ENCODE data around the gene ME2. TPM values are rescaled to one million over a fixed set of nuclear protein-coding genes. Genes with fewer than 3 reads are reported as not detected.
"Not testable (repeated sequence)": the region's sequence is repeated elsewhere in the genome, so short reads cannot be mapped to it uniquely, and the experiment has no call there.

ME2 gene
- total RNA-seq, result 141 and 143 TPM in 2 replicates

- peak within 1 kb of the TSS; percentile 99 for H3K27ac Mint-ChIP-seq
- H3K9me3 Mint-ChIP-seq, result no peaks in the 10 kb centered on the region
- H3K27me3 Mint-ChIP-seq, result peaks cover 4% of the 10 kb centered on the region
- H3K4me3 Mint-ChIP-seq, result peak within 1 kb of the TSS; percentile 95
- DNase-seq, result peak; percentile 98
- peaks cover 13% of the 10 kb centered on the region for H3K36me3 Mint-ChIP-seq (ENCODE audit: low read depth)
- peaks cover 24% of the 10 kb centered on the region for H3K4me1 Mint-ChIP-seq
- intact Hi-C loops (cut with micrococcal nuclease), result loop anchor here (1.0 to 5.0 kb wide), 6 partner anchors 22 to 591 kb away; partner anchors contain the start of genes CXXC1, ELAC1, MRO and SMAD4
Measured at GRCh38 chr18:50878345-50879301, at the start of gene ME2. Gene ME2, plus strand, starts transcription at chr18:50879118. Its CDS starts 16,703 bp downstream, at chr18:50895821.

- H3K9me3 Mint-ChIP-seq, result no peaks in the 10 kb centered on the region
- H3K4me1 Mint-ChIP-seq, result no peaks in the 10 kb centered on the region
- no peaks in the 10 kb centered on the region for H3K36me3 Mint-ChIP-seq (ENCODE audit: low read depth)
- no peak overlapping the region for H3K4me3 Mint-ChIP-seq
- intact Hi-C loops (cut with micrococcal nuclease), result no loop called here
- peaks cover 6% of the 10 kb centered on the region for H3K27me3 Mint-ChIP-seq
- no peak for DNase-seq
- no peak overlapping the region for H3K27ac Mint-ChIP-seq
Measured at GRCh38 chr18:50829644-50830043, 49.3 kb upstream of the ME2 start.

GRCh38 chr18:50830544-50830943, 48.4 kb upstream of the ME2 start:
- Mint-ChIP-seq H3K9me3 (no peaks in the 10 kb centered on the region), H3K4me3 (no peak overlapping the region), H3K27me3 (peaks cover 11% of the 10 kb centered on the region), H3K27ac (no peak overlapping the region), H3K36me3 (ENCODE audit: low read depth) (no peaks in the 10 kb centered on the region), H3K4me1 (no peaks in the 10 kb centered on the region)
- DNase-seq, result no peak
- intact Hi-C loops (cut with micrococcal nuclease), result no loop called here

- intact Hi-C loops (cut with micrococcal nuclease), result no loop called here
- no peak for DNase-seq
- Mint-ChIP-seq H3K9me3 (no peaks in the 10 kb centered on the region), H3K36me3 (ENCODE audit: low read depth) (no peaks in the 10 kb centered on the region), H3K27ac (no peak overlapping the region), H3K4me3 (no peak overlapping the region), H3K27me3 (peaks cover 11% of the 10 kb centered on the region), H3K4me1 (peaks cover 2% of the 10 kb centered on the region)
Measured at GRCh38 chr18:50832754-50833153, 46.2 kb upstream of the ME2 start.

GRCh38 chr18:50833496-50833895, 45.4 kb upstream of the ME2 start:
- H3K36me3 Mint-ChIP-seq (ENCODE audit: low read depth); H3K4me1 Mint-ChIP-seq; H3K27ac Mint-ChIP-seq; H3K9me3 Mint-ChIP-seq; H3K4me3 Mint-ChIP-seq; intact Hi-C loops (cut with micrococcal nuclease); DNase-seq: not testable (repeated sequence)
- peaks cover 16% of the 10 kb centered on the region for H3K27me3 Mint-ChIP-seq

- no peak overlapping the region for H3K4me3 Mint-ChIP-seq
- peaks cover 2% of the 10 kb centered on the region for H3K4me1 Mint-ChIP-seq
- intact Hi-C loops (cut with micrococcal nuclease), result no loop called here
- no peaks in the 10 kb centered on the region for H3K36me3 Mint-ChIP-seq (ENCODE audit: low read depth)
- H3K27ac Mint-ChIP-seq, result no peak overlapping the region
- no peak for DNase-seq
- no peaks in the 10 kb centered on the region for H3K9me3 Mint-ChIP-seq
- H3K27me3 Mint-ChIP-seq, result peaks cover 19% of the 10 kb centered on the region
Measured at GRCh38 chr18:50836521-50836957, 42.4 kb upstream of the ME2 start.

- no peak overlapping the region for H3K27ac Mint-ChIP-seq
- H3K36me3 Mint-ChIP-seq (ENCODE audit: low read depth), result no peaks in the 10 kb centered on the region
- DNase-seq, result no peak
- H3K4me3 Mint-ChIP-seq, result no peak overlapping the region
- peaks cover 2% of the 10 kb centered on the region for H3K4me1 Mint-ChIP-seq
- no peaks in the 10 kb centered on the region for H3K9me3 Mint-ChIP-seq
- intact Hi-C loops (cut with micrococcal nuclease), result no loop called here
- H3K27me3 Mint-ChIP-seq, result peaks cover 24% of the 10 kb centered on the region
Measured at GRCh38 chr18:50839341-50839740, 39.6 kb upstream of the ME2 start.

GRCh38 chr18:50839996-50840395, 38.9 kb upstream of the ME2 start:
- Mint-ChIP-seq H3K9me3 (no peaks in the 10 kb centered on the region), H3K27me3 (peaks cover 24% of the 10 kb centered on the region), H3K27ac (no peak overlapping the region), H3K4me3 (no peak overlapping the region), H3K36me3 (ENCODE audit: low read depth) (no peaks in the 10 kb centered on the region), H3K4me1 (peaks cover 2% of the 10 kb centered on the region)
- DNase-seq, result no peak
- intact Hi-C loops (cut with micrococcal nuclease), result no loop called here

GRCh38 chr18:50842846-50843245, 36.1 kb upstream of the ME2 start:
- intact Hi-C loops (cut with micrococcal nuclease), result no loop called here
- Mint-ChIP-seq H3K27me3 (peaks cover 19% of the 10 kb centered on the region), H3K9me3 (no peaks in the 10 kb centered on the region), H3K4me3 (no peak overlapping the region), H3K36me3 (ENCODE audit: low read depth) (no peaks in the 10 kb centered on the region), H3K27ac (no peak overlapping the region), H3K4me1 (no peaks in the 10 kb centered on the region)
- no peak for DNase-seq

GRCh38 chr18:50844554-50844953, 34.4 kb upstream of the ME2 start:
- Mint-ChIP-seq H3K27ac (no peak overlapping the region), H3K4me3 (no peak overlapping the region), H3K36me3 (ENCODE audit: low read depth) (no peaks in the 10 kb centered on the region), H3K4me1 (no peaks in the 10 kb centered on the region), H3K9me3 (no peaks in the 10 kb centered on the region), H3K27me3 (peaks cover 14% of the 10 kb centered on the region)
- DNase-seq, result no peak
- intact Hi-C loops (cut with micrococcal nuclease), result no loop called here

- Mint-ChIP-seq H3K27ac (no peak overlapping the region), H3K36me3 (ENCODE audit: low read depth) (no peaks in the 10 kb centered on the region), H3K9me3 (no peaks in the 10 kb centered on the region), H3K27me3 (peaks cover 14% of the 10 kb centered on the region), H3K4me3 (no peak overlapping the region), H3K4me1 (no peaks in the 10 kb centered on the region)
- intact Hi-C loops (cut with micrococcal nuclease), result no loop called here
- no peak for DNase-seq
Measured at GRCh38 chr18:50844960-50845359, 34.0 kb upstream of the ME2 start.

GRCh38 chr18:50847192-50847591, 31.7 kb upstream of the ME2 start:
- Mint-ChIP-seq H3K9me3 (no peaks in the 10 kb centered on the region), H3K4me1 (no peaks in the 10 kb centered on the region), H3K4me3 (no peak overlapping the region), H3K27ac (no peak overlapping the region), H3K27me3 (peaks cover 9% of the 10 kb centered on the region), H3K36me3 (ENCODE audit: low read depth) (no peaks in the 10 kb centered on the region)
- no peak for DNase-seq
- intact Hi-C loops (cut with micrococcal nuclease), result no loop called here

GRCh38 chr18:50848061-50848551, 30.8 kb upstream of the ME2 start:
- peaks cover 6% of the 10 kb centered on the region for H3K9me3 Mint-ChIP-seq
- peaks cover 7% of the 10 kb centered on the region for H3K27me3 Mint-ChIP-seq
- no peak overlapping the region for H3K27ac Mint-ChIP-seq
- DNase-seq, result no peak
- no peaks in the 10 kb centered on the region for H3K36me3 Mint-ChIP-seq (ENCODE audit: low read depth)
- H3K4me1 Mint-ChIP-seq, result no peaks in the 10 kb centered on the region
- H3K4me3 Mint-ChIP-seq, result no peak overlapping the region
- intact Hi-C loops (cut with micrococcal nuclease), result no loop called here

GRCh38 chr18:50848991-50849390, 29.9 kb upstream of the ME2 start:
- Mint-ChIP-seq H3K27me3 (peaks cover 7% of the 10 kb centered on the region), H3K27ac (no peak overlapping the region), H3K9me3 (peaks cover 10% of the 10 kb centered on the region), H3K36me3 (ENCODE audit: low read depth) (no peaks in the 10 kb centered on the region), H3K4me1 (no peaks in the 10 kb centered on the region), H3K4me3 (no peak overlapping the region)
- intact Hi-C loops (cut with micrococcal nuclease), result no loop called here
- no peak for DNase-seq

Data from activated CD4-positive, alpha-beta T cell treated with anti-CD3 and anti-CD28 coated beads, Interleukin-2, amount 10 ng/mL, durations not matched to agents 24 days and 14 days (primary cell).